Kidney (tissue), 14 donors: Measurements from ENCODE around the gene FBXO4. TPM values are rescaled to one million over a fixed set of nuclear protein-coding genes. Genes with fewer than 3 reads are reported as not detected.

Source experiments
- DNase-seq, 5 donors: peaks; one replicate each; pipeline ENCODE4 v3.0.0-alpha.2; 2013 to 2020
- FAIRE-seq: peaks from 2 replicates; lab custom pipeline; 2012; peaks lifted over from hg19 to GRCh38; lab: Jason Lieb, UNC
- H3K27ac ChIP-seq, 2 donors: one replicate each; pipeline ENCODE4 v1.7.0; 2013; ENCODE audit warnings: low read depth in 2 of 2, low read length in 2 of 2, inconsistent platforms in 1 of 2
- H3K27me3 ChIP-seq: one replicate; pipeline ENCODE4 v1.7.1; 2013; ENCODE audit warnings: low read length, inconsistent platforms; ENCODE audit not compliant: control insufficient read depth, insufficient read depth
- H3K36me3 ChIP-seq, 3 donors: one replicate each; pipeline versions ENCODE4 v1.7.0 to v1.7.1; 2013; ENCODE audit warnings: low read length in 3 of 3, control low read depth in 1 of 3, inconsistent platforms in 1 of 3; ENCODE audit not compliant: insufficient read depth in 3 of 3, control insufficient read depth in 2 of 3
- H3K4me1 ChIP-seq, 3 donors: one replicate each; pipeline versions ENCODE4 v1.7.0 to v1.7.1; 2013; ENCODE audit warnings: low read length in 3 of 3, inconsistent platforms in 1 of 3, low read depth in 1 of 3; ENCODE audit not compliant: control insufficient read depth in 2 of 3, insufficient read depth in 2 of 3
- H3K4me3 ChIP-seq, 3 donors: one replicate each; pipeline versions ENCODE4 v1.7.0 to v1.8.1; 2013; ENCODE audit warnings: low read length in 3 of 3, control low read depth in 1 of 3, inconsistent platforms in 1 of 3
- H3K9ac ChIP-seq, 3 donors: one replicate each; pipeline versions ENCODE4 v1.7.0 to v1.7.1; 2013; ENCODE audit warnings: low read length in 3 of 3, control low read depth in 1 of 3, inconsistent platforms in 1 of 3
- H3K9me3 ChIP-seq, 3 donors: one replicate each; pipeline versions ENCODE4 v1.7.0 to v1.7.1; 2013; ENCODE audit warnings: low read length in 3 of 3, control low read depth in 1 of 3, inconsistent platforms in 1 of 3; ENCODE audit not compliant: control insufficient read depth in 2 of 3, insufficient read depth in 1 of 3
- CTCF ChIP-seq: IDR thresholded peaks from 3 replicates; pipeline ENCODE4 v1.5.1; 2012; ENCODE audit warnings: mild to moderate bottlenecking, moderate library complexity, borderline replicate concordance; ENCODE audit not compliant: insufficient read depth; ENCODE audit errors: extremely low read depth
- intact Hi-C: fragments of 100-400 bp; cut with DNase I; formaldehyde crosslinking; loops from one replicate; pipeline ENCODE4 v1.11.1; 2022
- polyA plus RNA-seq: library from polyadenylated mRNA; stranded (reverse); fragments of 350-450 nt; fragmentation: Illumina TruSeq; extraction: RNeasy Lipid Tissue Mini Kit (QIAGEN cat#74804); gene quantifications from one replicate; pipeline ENCODE4 v1.2.3, GENCODE V29; 2014; ENCODE audit warnings: low read depth, low replicate concordance; ENCODE audit not compliant: insufficient read depth
- total RNA-seq: library from RNA; stranded (reverse); fragmentation: NEBNext Ultra II Directional; extraction: Animal tissue kit (Norgen Biotek cat#: 25700); gene quantifications from one replicate; pipeline ENCODE4 v1.2.1, GENCODE V29; 2021
- donor health status: control.
- donor health status: control.
- donor health status: control.
- donor health status: control.
- donor health status: control.
- donor health status: DM: yes; HTN: yes; CAD: no.
- donor health status: Normal renal cell carcinoma (clear cell type).

The FBXO4 gene
- total and polyA plus RNA-seq, 2 donors from 2014 or later = 7.8 to 12.8 TPM

DNA sequence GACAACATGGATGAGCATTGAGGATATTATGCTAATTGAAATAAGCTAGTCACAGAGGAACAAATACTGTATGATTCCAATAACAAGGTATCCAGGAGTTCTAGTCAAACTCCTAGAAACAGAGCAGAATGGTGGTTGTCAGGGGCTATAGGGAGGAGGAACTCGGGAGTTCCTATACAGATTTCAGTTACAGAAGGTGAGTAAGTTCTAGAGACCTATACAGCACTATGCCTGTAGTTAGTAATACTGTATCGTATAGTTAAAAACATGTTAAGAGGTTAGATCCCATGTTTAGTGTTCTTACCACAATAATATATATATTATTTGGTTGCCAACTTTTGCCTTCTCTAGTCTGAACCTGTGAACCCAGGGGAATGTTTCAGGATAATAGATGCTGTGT, 46.9 kb upstream of the FBXO4 start:
- H3K9ac ChIP-seq = no peak overlapping the region
- peaks cover 0 to 2% (median 0%) of the 10 kb centered on the region in 3 donors for H3K4me1 ChIP-seq
- no peak overlapping the region for H3K27ac ChIP-seq
- intact Hi-C loops = no loop called here
- DNase-seq = no peak
- no peak overlapping the region for H3K4me3 ChIP-seq
- H3K9me3 ChIP-seq = no peaks in the 10 kb centered on the region
- H3K36me3 ChIP-seq = no peaks in the 10 kb centered on the region
- no peak for FAIRE-seq
- TF ChIP-seq CTCF = no peak
- no peaks in the 10 kb centered on the region for H3K27me3 ChIP-seq

GRCh38 chr5:41878643-41879478, 46.2 kb upstream of the FBXO4 start:
- intact Hi-C loops = no loop called here
- Histone ChIP-seq H3K9me3 (no peaks in the 10 kb centered on the region), H3K4me1 (peaks cover 0 to 2% (median 0%) of the 10 kb centered on the region in 3 donors), H3K9ac (no peak overlapping the region), H3K27me3 (no peaks in the 10 kb centered on the region), H3K36me3 (no peaks in the 10 kb centered on the region), H3K4me3 (no peak overlapping the region), H3K27ac (no peak overlapping the region)
- DNase-seq (peak in 2 of 5 donors; percentile 49 to 63), FAIRE-seq (no peak)
- no peak for TF ChIP-seq CTCF

- no peak for FAIRE-seq
- no peak for TF ChIP-seq CTCF
- H3K9me3 ChIP-seq = no peaks in the 10 kb centered on the region
- no peak overlapping the region for H3K4me3 ChIP-seq
- no peak overlapping the region for H3K27ac ChIP-seq
- no peak overlapping the region for H3K9ac ChIP-seq
- no peaks in the 10 kb centered on the region for H3K36me3 ChIP-seq
- no peak for DNase-seq
- H3K27me3 ChIP-seq = no peaks in the 10 kb centered on the region
- intact Hi-C loops = no loop called here
- H3K4me1 ChIP-seq = peaks cover 0 to 2% (median 0%) of the 10 kb centered on the region in 3 donors
These were observed 42.3 kb upstream of the FBXO4 start for GRCh38 chr5:41882765-41883164.
